Measurements from ENCODE around the gene SPOPL.
"Not testable (repeated sequence)": the region's sequence is repeated elsewhere in the genome, so short reads cannot be mapped to it uniquely, and the experiment has no call there.

Gene SPOPL

DNA sequence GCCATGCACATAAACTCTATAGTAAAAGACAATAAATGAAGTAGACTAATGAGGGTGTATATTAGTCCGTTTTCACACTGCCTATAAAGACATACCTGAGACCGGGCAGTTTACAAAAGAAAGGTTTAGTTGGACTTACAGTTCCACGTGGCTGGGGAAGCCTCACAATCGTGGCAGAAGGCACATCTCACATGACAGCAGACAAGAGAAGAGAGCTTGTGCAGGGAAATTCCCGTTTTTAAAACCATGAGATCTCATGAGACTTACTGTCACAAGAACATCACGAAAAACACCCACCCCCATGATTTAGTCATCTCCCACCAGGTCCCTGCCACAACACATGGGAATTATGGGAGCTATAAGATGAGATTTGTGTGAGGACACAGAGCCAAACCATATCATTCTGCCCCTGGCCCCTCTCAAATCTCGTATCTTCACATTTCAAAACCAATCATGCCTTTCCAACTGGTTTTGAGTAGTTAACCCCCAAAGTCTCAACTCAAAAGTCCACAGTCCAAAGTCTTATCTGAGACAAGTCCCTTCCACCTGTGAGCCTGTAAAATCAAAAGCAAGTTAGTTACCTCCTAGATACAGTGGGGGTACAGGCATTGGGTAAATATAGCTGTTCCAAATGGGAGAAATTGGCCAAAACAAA lies 21.6 kb downstream of the SPOPL start:
- not testable (repeated sequence) for DNase-seq (ENCODE audit: low read depth in 2 of 3, low spot score in 1 of 3)

DNA sequence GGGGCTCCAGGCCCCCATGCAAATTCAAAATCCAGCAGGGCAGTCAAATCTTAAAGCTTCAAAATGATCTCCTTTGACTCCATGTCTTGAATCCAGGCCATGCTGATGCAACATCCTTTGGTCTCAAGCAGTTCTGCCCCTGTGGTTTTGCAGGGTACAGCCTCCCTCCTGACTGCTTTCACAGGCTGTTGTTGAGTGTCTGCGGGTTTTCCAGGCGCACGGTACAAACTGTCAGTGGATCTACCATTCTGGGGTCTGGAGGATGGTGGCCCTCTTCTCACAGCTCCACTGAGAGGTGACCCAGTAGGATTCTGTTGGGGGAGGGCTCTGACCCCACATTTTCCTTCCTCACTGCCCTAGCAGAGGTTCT lies 22.1 kb downstream of the SPOPL start:
- not testable (repeated sequence) for DNase-seq (ENCODE audit: low read depth in 2 of 3, low spot score in 1 of 3)

DNA sequence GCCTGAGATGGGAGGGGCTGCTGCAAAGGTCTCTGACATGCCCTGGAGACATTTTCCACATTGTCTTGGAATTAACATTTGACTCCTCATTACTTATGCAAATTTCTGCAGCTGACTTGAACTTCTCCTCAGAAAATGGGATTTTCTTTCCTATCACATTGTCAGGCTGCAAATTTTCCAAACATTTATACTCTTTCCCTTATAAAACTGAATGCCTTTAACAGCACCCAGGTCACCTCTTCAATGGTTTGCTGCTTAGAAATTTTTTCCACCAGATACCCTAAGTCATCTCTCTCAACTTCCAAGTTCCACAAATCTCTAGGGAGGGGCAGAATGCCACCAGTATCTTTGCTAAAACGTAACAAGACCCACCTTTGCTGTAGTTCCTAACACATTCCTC lies 22.8 kb downstream of the SPOPL start:
- DNase-seq (ENCODE audit: low read depth in 2 of 3, low spot score in 1 of 3) = not testable (repeated sequence)

DNA sequence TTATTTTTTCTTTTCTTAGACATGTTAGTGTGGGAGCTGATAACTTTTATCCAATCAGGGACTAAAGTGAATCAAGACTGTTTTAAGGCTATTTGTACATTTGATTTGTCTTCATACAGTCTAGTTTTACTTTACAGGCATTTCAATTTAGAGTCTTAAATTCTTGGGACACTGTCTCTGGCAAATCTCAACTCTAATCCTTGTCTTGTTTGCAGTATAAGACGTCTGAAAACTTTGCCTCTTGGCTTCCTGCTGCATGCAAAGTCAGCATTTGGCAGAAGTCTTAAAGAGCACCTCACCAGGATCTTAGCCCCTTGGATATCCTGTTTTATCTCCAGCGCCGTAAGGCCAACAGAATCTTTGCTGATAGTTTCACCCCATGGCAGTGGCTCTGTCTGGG lies 30.3 kb downstream of the SPOPL start:
- no peak for DNase-seq (ENCODE audit: low read depth in 2 of 3, low spot score in 1 of 3)

DNA sequence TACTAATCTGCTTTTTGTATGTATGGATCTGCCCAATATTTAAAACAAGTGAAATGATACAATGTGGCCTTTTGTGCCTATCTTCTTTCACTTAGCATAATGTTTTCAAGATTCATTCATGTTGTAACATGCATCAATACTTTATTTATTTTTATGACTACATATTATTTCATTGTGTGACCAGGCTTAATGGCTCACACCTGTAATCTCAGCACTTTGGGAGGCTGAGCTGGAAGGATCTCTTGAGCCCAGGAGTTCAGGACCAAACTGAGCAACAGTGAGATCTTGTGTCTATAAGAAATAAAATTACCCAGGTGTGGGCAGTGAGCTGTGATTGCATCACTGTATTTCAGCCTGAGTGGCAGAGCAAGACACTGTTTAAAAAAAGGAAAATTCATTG lies 33.2 kb downstream of the SPOPL start:
- DNase-seq (ENCODE audit: low read depth in 2 of 3, low spot score in 1 of 3) = no peak

DNA sequence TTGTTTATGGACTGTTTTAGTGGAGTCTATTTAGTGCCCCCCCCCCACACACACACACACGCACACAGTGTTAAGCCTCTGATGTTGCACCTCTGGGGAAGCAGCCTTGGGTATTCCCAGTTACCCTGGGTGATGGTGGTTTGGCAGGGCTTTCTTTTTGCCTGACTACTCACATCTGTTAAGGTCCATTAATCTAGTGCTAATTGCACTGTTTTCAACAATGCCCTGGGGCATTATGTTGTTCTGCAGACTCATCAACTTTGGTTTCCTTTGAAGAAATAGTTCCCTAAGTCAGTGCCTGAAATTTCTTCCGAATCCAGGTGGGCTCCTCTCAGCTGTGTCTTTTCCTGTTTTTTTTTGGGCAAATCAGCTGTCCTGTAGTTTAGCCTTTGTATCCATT lies 34.7 kb downstream of the SPOPL start:
- DNase-seq (ENCODE audit: low read depth in 2 of 3, low spot score in 1 of 3) = no peak

DNA sequence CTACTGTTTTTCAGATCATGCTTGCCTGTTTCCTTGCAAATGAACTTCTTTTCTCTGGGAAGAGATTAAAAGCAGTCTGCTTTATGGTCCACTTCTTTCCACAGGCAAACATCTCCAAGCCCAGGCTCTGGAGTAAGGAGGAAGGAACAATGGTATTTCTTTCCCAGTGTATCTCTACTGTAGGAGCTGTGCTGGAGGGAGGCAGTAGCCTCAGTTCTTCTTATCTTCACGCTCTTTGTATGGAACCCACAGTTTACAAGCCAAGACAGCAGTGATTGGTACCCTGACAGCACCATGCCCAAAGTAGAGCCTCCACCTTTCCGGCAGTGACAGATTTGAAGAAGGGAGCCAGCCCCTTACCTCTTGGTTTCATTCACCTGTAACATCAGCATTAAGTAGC lies 35.2 kb downstream of the SPOPL start:
- DNase-seq (ENCODE audit: low read depth in 2 of 3, low spot score in 1 of 3) = no peak

DNA sequence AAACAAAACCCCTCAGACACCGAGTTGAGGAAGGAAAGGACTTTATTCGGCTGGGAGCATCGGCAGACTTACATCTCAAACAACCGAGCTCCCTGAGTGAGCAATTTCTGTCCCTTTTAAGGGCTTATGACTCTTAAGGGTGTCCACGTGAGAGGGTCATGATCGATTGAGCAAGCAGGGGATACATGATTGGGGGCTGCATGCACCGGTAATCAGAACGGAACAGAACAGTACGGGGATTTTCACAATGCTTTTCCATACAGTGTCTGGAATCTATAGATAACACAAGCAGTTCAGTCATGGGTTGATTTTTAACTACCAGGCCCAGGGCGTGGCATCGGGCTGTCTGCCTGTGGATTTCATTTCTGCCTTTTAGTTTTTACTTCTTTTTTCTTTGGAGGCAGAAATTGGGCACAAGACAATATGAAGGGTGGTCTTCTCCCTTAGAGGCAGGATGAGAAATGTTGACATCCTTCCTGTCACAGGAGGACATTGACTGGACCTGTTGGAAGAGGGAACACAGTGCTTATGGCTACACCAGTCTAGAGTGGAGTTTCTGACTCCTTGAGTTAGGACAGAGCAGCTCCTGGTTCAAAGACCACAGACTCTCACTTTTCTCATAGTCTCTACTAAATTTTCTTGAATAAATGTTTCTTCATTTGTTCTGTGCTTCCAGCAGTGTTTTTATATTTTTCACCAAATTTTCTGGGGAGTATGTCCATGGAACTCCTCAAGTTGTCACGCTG lies 35.8 kb downstream of the SPOPL start:
- no peak for DNase-seq (ENCODE audit: low read depth in 2 of 3, low spot score in 1 of 3)

DNA sequence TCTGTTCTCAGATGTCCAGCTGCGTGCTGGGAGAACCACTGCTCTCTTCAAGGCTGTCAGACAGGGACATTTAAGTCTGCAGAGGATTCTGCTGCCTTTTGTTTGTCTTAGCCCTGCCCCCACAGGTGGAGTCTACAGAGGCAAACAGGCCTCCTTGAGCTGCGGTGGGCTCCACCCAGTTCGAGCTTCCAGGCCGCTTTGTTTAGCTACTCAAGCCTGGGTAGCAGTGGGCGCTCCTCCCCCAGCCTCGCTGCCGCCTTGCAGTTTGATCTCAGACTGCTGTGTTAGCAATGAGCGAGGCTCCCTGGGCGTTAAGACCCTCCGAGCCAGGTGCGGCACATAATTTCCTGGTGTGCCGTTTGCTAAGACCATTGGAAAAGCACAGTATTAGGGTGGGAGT lies 42.6 kb downstream of the SPOPL start:
- not testable (repeated sequence) for DNase-seq (ENCODE audit: low read depth in 2 of 3, low spot score in 1 of 3)

DNA sequence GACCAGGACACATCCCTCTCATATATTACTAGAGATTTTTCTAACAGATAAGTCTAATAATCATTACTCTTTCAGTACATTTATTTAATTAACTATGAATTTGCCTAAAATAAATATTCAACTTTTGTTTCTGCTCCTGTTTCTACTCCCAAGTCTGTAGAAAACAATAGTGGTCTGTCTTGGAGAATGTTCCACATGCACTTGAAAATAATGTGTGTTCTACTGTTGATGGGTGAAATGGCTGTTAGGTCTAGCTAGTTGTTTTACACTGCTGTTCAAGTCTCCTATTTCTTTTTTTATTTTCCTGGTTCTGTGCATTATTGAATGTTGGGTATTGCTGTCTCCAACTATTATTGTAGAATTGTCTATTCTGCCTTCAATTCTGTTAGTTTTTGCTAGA lies 47.2 kb downstream of the SPOPL start:
- no peak for DNase-seq (ENCODE audit: low read depth in 2 of 3, low spot score in 1 of 3)

DNA sequence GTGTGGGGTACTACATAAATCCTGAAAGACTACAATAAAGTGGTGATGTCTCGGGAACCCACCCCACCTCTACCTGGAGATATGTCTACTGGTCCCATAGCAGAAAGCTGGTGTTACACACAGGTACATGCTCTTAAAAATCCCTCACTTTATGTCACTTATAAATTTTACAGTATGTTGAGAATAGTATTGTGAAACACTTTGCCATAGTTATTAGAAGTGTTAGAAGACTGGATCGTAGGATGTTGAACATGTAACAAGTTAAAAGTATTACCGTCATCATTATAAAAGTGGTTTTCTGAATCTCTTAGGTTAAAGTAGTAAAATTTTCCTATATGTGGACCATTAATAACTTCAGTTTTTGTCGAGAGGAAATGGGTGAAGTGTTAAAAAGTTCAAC lies 48.6 kb downstream of the SPOPL start:
- DNase-seq (ENCODE audit: low read depth in 2 of 3, low spot score in 1 of 3) = no peak

DNA sequence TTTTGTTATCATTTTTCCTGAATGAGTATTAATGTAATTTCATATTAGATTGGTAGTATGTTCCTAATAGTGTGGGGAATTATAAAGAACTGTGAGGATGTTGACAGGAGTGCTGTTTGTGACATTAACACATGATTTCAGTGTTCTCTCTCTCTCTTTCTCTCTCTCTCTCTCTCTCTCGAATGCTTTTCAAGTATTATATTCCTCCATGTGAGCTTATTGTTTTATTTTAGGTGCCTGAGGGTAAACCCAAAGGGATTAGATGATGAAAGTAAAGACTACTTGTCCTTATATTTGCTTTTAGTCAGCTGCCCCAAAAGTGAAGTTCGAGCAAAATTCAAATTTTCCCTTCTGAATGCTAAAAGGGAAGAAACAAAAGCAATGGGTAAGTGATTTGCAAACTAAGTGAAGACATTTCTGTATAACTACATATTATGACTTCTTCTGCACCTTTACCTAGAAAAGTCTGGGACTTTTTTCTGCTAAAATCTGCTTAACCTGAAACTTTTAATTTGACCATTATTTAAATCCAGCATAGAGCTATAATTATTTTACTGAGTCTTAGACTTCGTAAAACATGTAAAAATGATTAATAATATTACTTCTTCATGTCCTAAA lies 49.2 kb downstream of the SPOPL start:
- no peak for DNase-seq (ENCODE audit: low read depth in 2 of 3, low spot score in 1 of 3)

DNA sequence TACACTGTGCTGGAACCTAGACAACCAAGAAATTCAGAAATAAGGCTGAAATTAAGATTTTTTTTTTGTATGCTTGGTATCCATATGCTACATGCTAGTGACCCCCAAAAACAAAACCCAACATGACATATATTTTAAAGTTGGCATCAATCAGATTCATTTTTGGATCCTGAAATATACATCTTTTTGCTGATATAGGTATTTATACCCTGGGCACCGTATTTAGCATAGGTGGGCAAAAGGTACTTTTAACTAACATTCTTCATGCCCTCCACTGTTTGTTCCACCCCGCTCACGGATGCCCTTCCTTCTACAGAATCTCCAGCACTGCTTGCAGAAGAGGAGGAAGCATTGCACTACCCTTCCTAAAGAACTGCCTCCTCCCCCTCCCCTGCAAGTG lies 52.6 kb downstream of the SPOPL start:
- no peak for DNase-seq (ENCODE audit: low read depth in 2 of 3, low spot score in 1 of 3)

DNA sequence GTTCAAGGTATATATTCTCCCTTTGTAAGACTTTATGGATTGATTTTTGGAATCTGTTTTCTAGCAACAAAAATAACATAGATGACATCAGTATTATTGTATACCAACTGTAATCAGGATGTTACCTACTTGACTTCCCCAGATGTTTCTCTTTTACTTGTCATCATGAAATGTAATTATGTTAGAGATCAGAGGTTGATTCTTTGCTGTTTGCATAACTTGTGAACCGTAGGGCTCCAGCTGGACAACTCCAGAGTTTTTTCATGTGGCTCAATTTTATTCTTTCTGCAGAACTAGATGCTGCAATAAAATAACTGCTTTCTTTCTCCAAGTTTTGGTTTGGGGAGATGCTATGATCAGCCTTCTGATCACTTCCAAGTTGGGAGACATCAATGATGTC lies 58.1 kb downstream of the SPOPL start:
- DNase-seq (ENCODE audit: low read depth in 2 of 3, low spot score in 1 of 3) = no peak

DNA sequence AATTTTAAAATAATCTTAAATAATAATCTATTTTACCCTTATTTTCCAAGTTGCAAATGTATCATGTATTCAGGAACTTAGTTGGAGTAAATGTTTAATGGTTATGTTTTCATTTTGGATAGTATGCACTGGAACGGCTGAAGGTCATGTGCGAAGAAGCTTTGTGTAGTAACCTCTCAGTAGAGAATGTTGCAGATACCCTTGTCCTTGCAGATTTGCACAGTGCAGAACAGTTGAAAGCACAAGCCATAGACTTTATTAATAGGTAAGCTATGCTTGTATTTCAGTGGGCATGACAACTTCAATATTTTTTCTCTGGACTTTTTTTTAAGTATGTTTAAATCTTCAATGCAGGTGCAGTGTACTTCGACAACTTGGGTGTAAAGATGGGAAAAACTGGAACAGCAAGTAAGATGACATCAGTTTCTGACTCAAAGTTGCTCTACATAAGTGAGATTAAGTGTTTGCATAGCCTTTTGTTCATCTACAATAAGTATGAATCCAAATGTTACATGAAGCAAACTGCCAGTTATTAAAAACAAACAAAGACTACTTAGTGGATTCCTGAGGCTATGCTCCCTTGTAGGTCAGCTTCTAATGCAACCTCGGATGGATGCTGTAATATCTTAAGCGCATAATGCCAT lies 63.1 kb downstream of the SPOPL start:
- DNase-seq (ENCODE audit: low read depth in 2 of 3, low spot score in 1 of 3) = no peak

DNA sequence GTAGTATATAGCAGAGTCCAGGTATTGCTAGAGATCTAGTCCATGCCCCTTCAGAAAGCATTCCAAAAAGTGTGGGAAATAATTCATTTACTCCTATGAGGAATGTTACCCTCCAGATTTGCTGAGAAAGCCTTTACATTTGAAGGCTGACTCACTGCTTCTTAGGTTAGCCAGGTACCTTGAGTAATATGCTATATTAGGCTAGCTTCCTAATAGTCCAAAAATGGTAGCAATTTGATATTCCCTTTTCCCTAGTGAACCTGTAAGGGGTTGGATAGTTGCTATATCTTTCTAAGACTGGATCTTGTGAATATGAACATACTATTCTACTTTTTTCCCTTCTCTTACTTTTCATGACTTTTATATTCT lies 63.6 kb downstream of the SPOPL start:
- DNase-seq (ENCODE audit: low read depth in 2 of 3, low spot score in 1 of 3) = no peak

DNA sequence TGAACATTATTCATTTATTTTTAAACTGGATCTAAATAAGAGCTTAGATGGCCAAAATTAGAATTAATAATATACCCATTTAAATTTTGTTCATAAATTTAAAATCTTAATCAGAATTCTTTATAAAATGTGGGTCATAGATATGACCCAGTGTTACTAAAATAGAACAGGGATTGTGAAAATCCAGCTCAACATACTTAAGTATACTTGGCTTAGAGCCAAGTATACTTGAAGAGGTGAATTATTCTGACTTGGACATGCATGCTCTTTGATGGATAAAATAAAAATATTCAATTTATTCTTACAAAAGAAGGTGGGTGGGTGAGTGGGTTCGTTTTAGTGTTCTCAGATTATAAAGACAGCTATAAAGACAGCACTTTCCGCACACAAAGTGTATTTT lies 70.7 kb downstream of the SPOPL start:
- DNase-seq (ENCODE audit: low read depth in 2 of 3, low spot score in 1 of 3) = no peak

DNA sequence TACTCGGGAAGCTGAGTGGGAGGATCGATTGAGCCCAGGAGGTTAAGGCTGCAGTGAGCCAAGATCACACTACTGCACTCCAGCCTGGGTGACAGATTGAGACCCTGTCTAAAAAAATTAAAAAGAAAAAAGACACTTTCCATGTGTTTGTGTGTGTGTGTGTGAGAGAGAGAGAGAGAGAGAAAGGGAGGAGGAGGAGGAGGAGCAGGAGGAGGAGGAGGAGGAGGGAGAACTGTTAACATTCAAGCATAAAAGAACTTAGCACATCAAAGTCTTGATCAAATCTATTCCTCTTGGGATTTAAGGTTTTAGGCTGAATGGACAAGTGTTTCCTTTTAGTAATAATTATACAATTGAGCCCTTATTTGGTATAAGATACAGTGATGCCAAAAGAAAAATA lies 75.5 kb downstream of the SPOPL start:
- DNase-seq (ENCODE audit: low read depth in 2 of 3, low spot score in 1 of 3) = no peak

DNA sequence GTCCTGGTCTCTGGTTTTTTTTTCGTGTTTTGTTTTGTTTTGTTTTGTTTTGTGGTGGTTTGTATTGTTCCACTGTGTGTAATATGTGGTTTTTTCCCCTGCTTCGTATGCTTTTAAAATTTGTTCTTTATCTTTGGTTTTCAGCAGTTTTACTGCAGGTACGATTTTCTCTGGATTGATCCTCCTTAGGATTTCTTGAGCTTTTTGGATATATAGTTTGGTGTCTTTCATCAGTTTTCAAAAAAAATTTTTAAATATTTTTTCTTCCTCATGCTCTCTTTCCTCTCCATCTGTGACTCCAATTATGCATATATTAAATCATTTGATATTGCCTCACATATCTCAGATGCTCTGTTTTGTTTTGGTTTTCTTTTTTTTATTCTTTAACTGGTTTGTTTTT lies 78.0 kb downstream of the SPOPL start:
- DNase-seq (ENCODE audit: low read depth in 2 of 3, low spot score in 1 of 3) = no peak

DNA sequence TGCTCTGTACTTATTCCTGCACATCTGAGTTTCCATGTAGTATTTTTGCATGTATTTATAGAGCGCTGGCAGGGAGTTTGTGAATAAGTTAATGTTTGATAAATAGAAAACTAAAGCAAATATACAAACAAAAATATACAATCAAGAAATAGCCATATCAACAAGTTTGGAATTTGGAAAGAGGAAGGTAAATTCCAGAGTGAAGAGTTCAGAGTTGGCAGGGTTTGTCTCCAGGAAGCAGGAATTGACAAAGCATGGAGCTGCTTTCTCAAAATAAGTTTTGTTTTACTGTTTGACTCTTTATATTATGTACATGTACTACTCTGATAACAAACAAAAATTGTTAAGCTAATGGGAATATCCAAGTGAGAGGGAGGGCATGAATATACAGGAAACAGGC lies 80.3 kb downstream of the SPOPL start:
- no peak for DNase-seq (ENCODE audit: low read depth in 2 of 3, low spot score in 1 of 3)

DNA sequence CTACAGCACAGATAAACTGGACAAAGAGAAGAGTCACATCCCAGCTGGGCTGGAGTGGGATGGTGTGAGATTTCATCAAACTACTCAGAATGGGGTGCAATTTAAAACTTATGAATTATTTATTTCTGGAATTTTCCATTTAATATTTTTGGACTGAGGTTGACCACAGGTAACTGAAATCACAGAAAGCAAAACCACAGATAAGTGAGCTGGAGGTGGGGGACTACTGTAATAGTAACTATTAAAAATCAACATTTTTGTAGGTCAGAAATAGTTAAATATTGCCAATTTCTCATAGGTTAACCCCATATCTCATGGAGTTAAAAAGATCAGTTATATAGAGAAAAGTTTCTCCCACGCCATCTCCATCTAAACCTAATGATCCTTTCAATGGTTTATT lies 88.1 kb downstream of the SPOPL start:
- no peak for DNase-seq (ENCODE audit: low read depth in 2 of 3, low spot score in 1 of 3)

DNA sequence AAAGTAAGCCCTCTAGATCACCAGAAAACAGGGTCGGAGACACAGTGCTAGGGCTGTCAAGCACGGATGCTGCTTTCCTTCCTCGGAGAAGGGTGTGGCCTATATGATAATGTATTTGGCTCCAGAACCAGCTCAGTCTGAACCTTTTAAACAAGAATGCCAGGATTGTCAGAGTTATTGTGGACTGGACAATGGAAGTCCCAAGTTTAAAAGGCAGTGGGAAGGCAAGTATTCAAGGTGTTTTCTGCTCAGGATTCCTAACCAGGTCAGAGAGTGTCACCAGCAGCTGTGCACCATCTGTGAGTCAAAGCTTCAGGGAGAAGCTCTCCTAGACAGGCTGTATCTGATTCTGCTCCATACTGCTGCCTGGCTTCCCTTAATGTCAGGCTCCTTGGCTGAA lies 94.8 kb downstream of the SPOPL start:
- DNase-seq (ENCODE audit: low read depth in 2 of 3, low spot score in 1 of 3) = no peak

Data from stimulated activated CD4-positive, alpha-beta T cell treated with anti-CD3 and anti-CD28 coated beads, Interleukin-12 subunit alpha, Interleukin-12 subunit beta, amount 100 ng/mL, for 48 hours (primary cell).